T-cell (primary cell): ENCODE results near the gene TTLL7. TPM values are rescaled to one million over a fixed set of nuclear protein-coding genes. Genes with fewer than 3 reads are reported as not detected.
"Not testable (repeated sequence)": the region's sequence is repeated elsewhere in the genome, so short reads cannot be mapped to it uniquely, and the experiment has no call there.

Experiments used
- ATAC-seq, 4 experiments: fragments of 200-7000 bp in 3 of 4; fragments of 150-1000 bp in 1 of 4; cut with Tn5 transposase; replicated peaks in 1 of 4; 1 replicate in 3 of 4; 2 replicates in 1 of 4; pipeline ENCODE4 v1.10.0; 2021; ENCODE audit warnings: moderate library complexity in 3 of 4, mild to moderate bottlenecking in 2 of 4, moderate number of reproducible peaks in 1 of 4
- CTCF ChIA-PET, 2 donors: fragments of 300-600 bp; sonication (Branson Sonifier 250); formaldehyde crosslinking; loops; one replicate each; lab custom pipeline; 2022; ENCODE audit warnings: antibody characterized with exemption in 2 of 2; lab: Charles Lee
- POLR2A ChIA-PET, 2 donors: fragments of 300-600 bp; sonication (Branson Sonifier 250); formaldehyde crosslinking; loops; one replicate each; lab custom pipeline; 2022; ENCODE audit warnings: antibody characterized with exemption in 2 of 2; lab: Charles Lee
- DNase-seq, 35 experiments: peaks; one replicate each; pipeline versions ENCODE4 v3.0.0 to v3.0.0-alpha.2; 2013 to 2023
- H3K27ac ChIP-seq: one replicate; pipeline ENCODE4 v1.5.1; 2013; ENCODE audit warnings: low read length
- H3K27me3 ChIP-seq, 2 experiments: replicated peaks in 1 of 2; 1 replicate in 1 of 2; 2 replicates in 1 of 2; pipeline versions ENCODE4 v1.6.1 to v1.7.0; 2013; ENCODE audit warnings: low read length in 1 of 2, mixed read lengths in 1 of 2; ENCODE audit not compliant: control insufficient read depth in 2 of 2, insufficient read depth in 2 of 2; ENCODE audit errors: extremely low read depth in 1 of 2
- H3K36me3 ChIP-seq, 2 donors: 1 replicate in 1 of 2; 2 replicates in 1 of 2; pipeline versions ENCODE4 v1.6.1 to v1.7.0; 2013; ENCODE audit warnings: low read length in 1 of 2; ENCODE audit not compliant: control insufficient read depth in 2 of 2, insufficient read depth in 1 of 2; ENCODE audit errors: extremely low read depth in 1 of 2
- H3K4me1 ChIP-seq, 2 experiments: 1 replicate in 1 of 2; 2 replicates in 1 of 2; pipeline versions ENCODE4 v1.6.1 to v1.7.0; 2013; ENCODE audit warnings: low read length in 2 of 2, mixed read lengths in 1 of 2; ENCODE audit not compliant: insufficient read depth in 2 of 2, control insufficient read depth in 1 of 2; ENCODE audit errors: extremely low read depth in 1 of 2
- H3K4me3 ChIP-seq, 2 donors: 1 replicate in 1 of 2; 2 replicates in 1 of 2; pipeline versions ENCODE4 v1.5.1 to v1.7.0; 2013; ENCODE audit warnings: mild to moderate bottlenecking in 2 of 2, low read length in 1 of 2, moderate library complexity in 1 of 2; ENCODE audit not compliant: control insufficient read depth in 1 of 2; ENCODE audit errors: extremely low read depth in 1 of 2
- H3K9me3 ChIP-seq: 2 replicates; pipeline ENCODE4 v1.7.0; 2013
- H3K27ac Mint-ChIP-seq, 2 donors: one replicate each; pipeline ENCODE4 v1.8.0; 2020 to 2021; ENCODE audit warnings: mild to moderate bottlenecking in 2 of 2, mixed read lengths in 2 of 2
- H3K27me3 Mint-ChIP-seq, 2 donors: one replicate each; pipeline ENCODE4 v1.8.0; 2021 to 2022; ENCODE audit warnings: mixed read lengths in 2 of 2
- H3K36me3 Mint-ChIP-seq: one replicate; pipeline ENCODE4 v1.8.0; 2021; ENCODE audit warnings: mixed read lengths
- H3K4me1 Mint-ChIP-seq, 3 donors: one replicate each; pipeline ENCODE4 v1.8.0; 2020 to 2022; ENCODE audit warnings: mixed read lengths in 3 of 3, mild to moderate bottlenecking in 1 of 3
- H3K4me3 Mint-ChIP-seq, 3 donors: one replicate each; pipeline ENCODE4 v1.8.0; 2020 to 2022; ENCODE audit warnings: mild to moderate bottlenecking in 3 of 3, mixed read lengths in 3 of 3, moderate library complexity in 3 of 3
- H3K9me3 Mint-ChIP-seq, 3 donors: one replicate each; pipeline ENCODE4 v1.8.0; 2020 to 2022; ENCODE audit warnings: mixed read lengths in 3 of 3
- WGBS: methylation state at CpG from one replicate; pipeline ENCODE4 v1.1.5; 2013; ENCODE audit warnings: missing lambda C conversion rate; ENCODE audit not compliant: insufficient coverage; 5-methylcytosine and 5-hydroxymethylcytosine counted together
- total RNA-seq, 35 experiments: library from RNA in 6 of 35; stranded (reverse) in 6 of 35; fragments of 120-200 nt in 1 of 35; gene quantifications; one replicate each; pipeline versions ENCODE4 v1.2.1 to v1.2.4 and lab custom pipeline; 2013 to 2026

TTLL7 gene
- total RNA-seq, 5 donors from 2014 or later (not counting 1 experiment from before 2014, with no cell fraction given), result 0.19 to 0.77 (median 0.44) TPM; not detected in 1

- Histone ChIP-seq H3K9me3 (no peaks in the 10 kb centered on the region), H3K36me3 (no peaks in the 10 kb centered on the region), H3K4me1 (no peaks in the 10 kb centered on the region), H3K27me3 (no peaks in the 10 kb centered on the region), H3K27ac (no peak overlapping the region), H3K4me3 (no peak overlapping the region)
- no peaks in the 10 kb centered on the region for H3K4me1 Mint-ChIP-seq
- H3K27ac Mint-ChIP-seq, result no peak overlapping the region
- H3K36me3 Mint-ChIP-seq, result no peaks in the 10 kb centered on the region
- POLR2A ChIA-PET, result no interaction called here
- H3K9me3 Mint-ChIP-seq, result no peaks in the 10 kb centered on the region
- H3K27me3 Mint-ChIP-seq, result peaks cover 4 to 5% of the 10 kb centered on the region in 2 donors
- no CpG with 5 or more reads among the region's 1 CpG for WGBS
- no peak overlapping the region for H3K4me3 Mint-ChIP-seq
- CTCF ChIA-PET, result no interaction called here
- DNase-seq (no peak), ATAC-seq (no peak)
Observed at GRCh38 chr1:83922431-83922830, 76.5 kb downstream of the TTLL7 start.

GRCh38 chr1:83920320-83920719 is 78.6 kb downstream of the TTLL7 start:
- H3K36me3 Mint-ChIP-seq, result no peaks in the 10 kb centered on the region

DNA sequence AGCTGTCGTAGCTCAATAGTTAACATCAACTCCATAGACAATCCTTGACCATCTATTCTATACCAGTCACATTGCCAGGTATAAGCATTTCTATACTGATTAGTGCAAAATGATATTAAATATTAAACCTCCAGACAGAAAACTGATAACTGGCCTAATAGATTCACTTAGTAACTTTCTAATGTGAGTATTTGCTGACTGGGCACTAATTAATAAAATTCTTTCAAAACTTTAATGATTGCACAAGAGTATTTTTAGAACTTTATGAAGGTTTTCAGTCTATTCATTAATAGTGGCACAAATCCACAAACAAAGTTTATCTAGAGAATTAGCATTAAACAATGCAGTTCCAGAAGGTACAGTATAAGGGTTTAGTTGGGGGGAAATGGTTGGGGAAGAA is 79.1 kb downstream of the TTLL7 start:
- Mint-ChIP-seq H3K4me1 (no peaks in the 10 kb centered on the region), H3K27ac (no peak overlapping the region), H3K36me3 (no peaks in the 10 kb centered on the region), H3K4me3 (no peak overlapping the region), H3K27me3 (peaks cover 6 to 7% of the 10 kb centered on the region in 2 donors), H3K9me3 (no peaks in the 10 kb centered on the region)
- H3K36me3 ChIP-seq, result no peaks in the 10 kb centered on the region
- no CpG with 5 or more reads among the region's 1 CpG for WGBS
- ChIA-PET POLR2A (no interaction called here), CTCF (interaction anchor here (0.6 to 1.1 kb wide), 5 partner anchors 10 to 222 kb away, joined by 3 to 4 read pairs (median 3); no protein-coding TSS in a partner anchor)
- peaks cover 0 to 3% of the 10 kb centered on the region in 2 experiments for H3K27me3 ChIP-seq
- DNase-seq (no peak), ATAC-seq (no peak)
- H3K9me3 ChIP-seq, result no peaks in the 10 kb centered on the region
- no peak overlapping the region for H3K27ac ChIP-seq
- H3K4me3 ChIP-seq, result no peak overlapping the region
- no peaks in the 10 kb centered on the region for H3K4me1 ChIP-seq

More at GRCh38 chr1:83920320-83920719, 78.6 kb downstream of the TTLL7 start:
- ChIA-PET CTCF (interaction anchor here in 1 of 2 donors (0.9 to 1.1 kb wide), 2 partner anchors 10 kb away, joined by 3 read pairs; no protein-coding TSS in a partner anchor), POLR2A (no interaction called here)
- Mint-ChIP-seq H3K27ac (no peak overlapping the region), H3K27me3 (peaks cover 4 to 5% of the 10 kb centered on the region in 2 donors), H3K4me1 (no peaks in the 10 kb centered on the region), H3K9me3 (no peaks in the 10 kb centered on the region), H3K4me3 (no peak overlapping the region)
- no peaks in the 10 kb centered on the region for H3K4me1 ChIP-seq
- peaks cover 0 to 3% of the 10 kb centered on the region in 2 experiments for H3K27me3 ChIP-seq
- H3K36me3 ChIP-seq, result no peaks in the 10 kb centered on the region
- no peaks in the 10 kb centered on the region for H3K9me3 ChIP-seq
- no CpG with 5 or more reads among the region's 1 CpG for WGBS
- DNase-seq (no peak), ATAC-seq (no peak)
- no peak overlapping the region for H3K27ac ChIP-seq
- no peak overlapping the region for H3K4me3 ChIP-seq

GRCh38 chr1:83918688-83919285 is 80.1 kb downstream of the TTLL7 start:
- no peak overlapping the region for H3K4me3 Mint-ChIP-seq
- WGBS, result no CpG with 5 or more reads among the region's 2 CpGs
- no peaks in the 10 kb centered on the region for H3K9me3 Mint-ChIP-seq
- CTCF ChIA-PET, result interaction anchor here (0.8 to 1.1 kb wide), 3 partner anchors 11 to 124 kb away, joined by 3 to 4 read pairs (median 3); no protein-coding TSS in a partner anchor
- H3K4me1 Mint-ChIP-seq, result no peaks in the 10 kb centered on the region
- Histone ChIP-seq H3K4me3 (no peak overlapping the region), H3K27me3 (peaks cover 0 to 6% of the 10 kb centered on the region in 2 experiments), H3K36me3 (no peaks in the 10 kb centered on the region), H3K9me3 (no peaks in the 10 kb centered on the region), H3K27ac (no peak overlapping the region), H3K4me1 (no peaks in the 10 kb centered on the region)
- peaks cover 13% of the 10 kb centered on the region in 2 donors for H3K27me3 Mint-ChIP-seq
- POLR2A ChIA-PET, result interaction anchor here (0.5 to 0.6 kb wide), 2 partner anchors 21 to 1315 kb away, joined by 4 to 8 read pairs; no protein-coding TSS in a partner anchor
- DNase-seq, result no peak
- H3K27ac Mint-ChIP-seq, result no peak overlapping the region
- H3K36me3 Mint-ChIP-seq, result no peaks in the 10 kb centered on the region
- ATAC-seq, result no peak

DNA sequence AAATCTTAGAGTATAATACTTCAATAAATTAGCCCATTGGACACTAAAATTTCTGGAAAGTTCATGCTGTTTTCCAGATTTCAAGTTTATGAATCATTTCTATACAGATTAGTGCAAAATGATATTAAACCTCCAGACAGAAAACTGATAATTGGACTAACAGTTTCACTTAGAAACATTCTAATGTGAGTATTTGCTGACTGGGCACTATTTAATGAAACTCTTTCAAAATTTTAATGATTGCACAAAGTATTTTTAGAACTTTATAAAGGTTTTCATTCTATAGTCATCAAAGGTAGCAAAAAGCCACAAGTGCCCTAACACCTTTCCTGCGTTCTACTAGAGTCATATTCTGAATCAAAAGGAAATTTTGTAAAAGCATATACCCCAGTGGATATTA is 81.0 kb downstream of the TTLL7 start:
- H3K4me3 Mint-ChIP-seq, result no peak overlapping the region
- ATAC-seq, result no peak
- H3K36me3 Mint-ChIP-seq, result no peaks in the 10 kb centered on the region
- no peak overlapping the region for H3K27ac Mint-ChIP-seq
- H3K27ac ChIP-seq, result no peak overlapping the region
- H3K36me3 ChIP-seq, result no peaks in the 10 kb centered on the region
- peaks cover 0 to 6% of the 10 kb centered on the region in 2 experiments for H3K27me3 ChIP-seq
- no CpG with 5 or more reads among the region's 1 CpG for WGBS
- no peaks in the 10 kb centered on the region for H3K9me3 ChIP-seq
- no peak for DNase-seq
- peaks cover 13 to 16% of the 10 kb centered on the region in 2 donors for H3K27me3 Mint-ChIP-seq
- POLR2A ChIA-PET, result no interaction called here
- H3K4me1 ChIP-seq, result no peaks in the 10 kb centered on the region
- H3K9me3 Mint-ChIP-seq, result no peaks in the 10 kb centered on the region
- no peaks in the 10 kb centered on the region for H3K4me1 Mint-ChIP-seq
- CTCF ChIA-PET, result no interaction called here
- H3K4me3 ChIP-seq, result no peak overlapping the region

GRCh38 chr1:83916094-83916493 is 82.8 kb downstream of the TTLL7 start:
- ATAC-seq, H3K27ac ChIP-seq, POLR2A ChIA-PET, H3K9me3 ChIP-seq, H3K36me3 Mint-ChIP-seq, H3K36me3 ChIP-seq, CTCF ChIA-PET, H3K27ac Mint-ChIP-seq, H3K4me3 ChIP-seq, H3K4me1 Mint-ChIP-seq, H3K4me3 Mint-ChIP-seq, H3K9me3 Mint-ChIP-seq, H3K4me1 ChIP-seq, DNase-seq, H3K27me3 ChIP-seq: not testable (repeated sequence)
- peaks cover 13 to 15% of the 10 kb centered on the region in 2 donors for H3K27me3 Mint-ChIP-seq
- WGBS, result no CpG with 5 or more reads among the region's 1 CpG
